Ishikawa (cell line): ENCODE measurements around the gene DISP3.

ENCODE experiments used
- CREB1 ChIP-seq: IDR thresholded peaks from 2 replicates; pipeline ENCODE4 v1.6.1; 2012; ENCODE audit warnings: low read depth
- FOXM1 ChIP-seq: IDR thresholded peaks from 2 replicates; pipeline ENCODE4 v1.6.1; 2012; ENCODE audit warnings: low read depth, borderline replicate concordance
- RAD21 ChIP-seq: IDR thresholded peaks from 2 replicates; pipeline ENCODE4 v1.6.1; 2012; ENCODE audit warnings: low read depth
- TAF1 ChIP-seq: IDR thresholded peaks from 2 replicates; pipeline ENCODE4 v1.6.1; 2012; ENCODE audit warnings: low read depth, mild to moderate bottlenecking
- YY1 ChIP-seq: IDR thresholded peaks from 2 replicates; pipeline ENCODE4 v1.6.1; 2012; ENCODE audit warnings: low read depth
- ZBTB7A ChIP-seq: IDR thresholded peaks from 2 replicates; pipeline ENCODE4 v1.6.1; 2012; ENCODE audit warnings: low read depth

GRCh38 chr1:11546456-11546855 lies 67.5 kb downstream of the DISP3 start:
- TF ChIP-seq YY1: no peak
- no peak for TF ChIP-seq ZBTB7A
- TF ChIP-seq TAF1: no peak
- TF ChIP-seq FOXM1: no peak
- no peak for TF ChIP-seq RAD21
- no peak for TF ChIP-seq CREB1
